Endometrium (tissue), 2 donors: ENCODE data around the gene TLX1.

Source experiments
- FAIRE-seq: peaks from 2 replicates; lab custom pipeline; 2012; peaks lifted over from hg19 to GRCh38; lab: Jason Lieb, UNC
- donor health status: control.
- donor health status: control.

TLX1 gene

DNA sequence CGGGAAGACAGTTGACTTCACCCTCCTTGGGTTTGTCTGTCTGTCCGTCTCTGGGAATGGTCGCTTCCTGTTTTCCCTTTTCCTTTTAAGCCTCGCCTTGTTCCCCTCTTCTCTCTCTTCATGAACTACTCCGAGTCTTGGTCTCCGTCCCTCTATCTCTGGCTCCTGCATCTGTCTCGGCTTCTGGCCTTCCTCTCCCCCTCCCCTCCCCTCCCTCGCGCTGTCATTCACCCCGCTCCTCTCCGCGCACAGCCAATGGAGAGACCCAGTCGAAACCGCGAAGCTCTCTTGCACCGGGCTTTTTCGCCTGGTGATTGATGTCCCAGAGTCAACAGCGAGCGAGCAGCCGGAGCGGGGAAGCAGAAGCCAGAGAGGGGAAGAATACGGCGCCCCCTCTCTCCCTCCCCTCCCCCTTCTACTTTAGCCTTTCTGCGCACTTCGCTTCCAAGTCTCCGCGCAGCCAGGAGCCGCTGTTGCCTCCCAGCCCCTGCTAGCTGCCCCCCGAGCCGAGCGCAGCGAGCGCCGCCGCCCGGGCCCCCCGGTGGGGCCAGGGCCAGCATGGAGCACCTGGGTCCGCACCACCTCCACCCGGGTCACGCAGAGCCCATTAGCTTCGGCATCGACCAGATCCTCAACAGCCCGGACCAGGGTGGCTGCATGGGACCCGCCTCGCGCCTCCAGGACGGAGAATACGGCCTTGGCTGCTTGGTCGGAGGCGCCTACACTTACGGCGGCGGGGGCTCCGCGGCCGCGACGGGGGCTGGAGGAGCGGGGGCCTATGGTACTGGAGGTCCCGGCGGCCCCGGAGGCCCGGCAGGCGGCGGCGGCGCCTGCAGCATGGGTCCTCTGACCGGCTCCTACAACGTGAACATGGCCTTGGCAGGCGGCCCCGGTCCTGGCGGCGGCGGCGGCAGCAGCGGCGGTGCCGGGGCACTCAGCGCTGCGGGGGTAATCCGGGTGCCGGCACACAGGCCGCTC lies at the start of gene TLX1:
Gene TLX1 (plus strand): TSS at position 317 of the 978 bp plus-strand sequence. CDS start 242 bp downstream, at position 559.
- no peak for FAIRE-seq

DNA sequence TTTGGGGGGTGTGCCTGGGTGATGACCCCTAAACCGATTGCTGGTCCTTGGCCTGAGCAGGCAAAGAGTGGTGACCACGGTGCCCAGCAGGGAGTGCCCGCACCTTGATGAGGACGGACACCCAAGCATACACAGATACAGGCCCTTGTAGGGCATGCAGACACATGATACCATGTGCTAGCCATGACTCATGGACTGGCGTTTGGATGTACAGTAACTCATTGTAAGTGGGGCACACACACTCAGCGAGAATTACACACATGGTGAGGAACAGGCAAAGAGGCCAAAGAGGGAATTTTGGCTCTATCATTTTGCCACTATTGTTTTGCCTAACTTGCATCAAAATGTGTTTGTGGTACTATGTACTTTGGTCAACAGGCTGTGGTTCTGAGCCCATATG lies 45.3 kb upstream of the TLX1 start:
- FAIRE-seq, result no peak

DNA sequence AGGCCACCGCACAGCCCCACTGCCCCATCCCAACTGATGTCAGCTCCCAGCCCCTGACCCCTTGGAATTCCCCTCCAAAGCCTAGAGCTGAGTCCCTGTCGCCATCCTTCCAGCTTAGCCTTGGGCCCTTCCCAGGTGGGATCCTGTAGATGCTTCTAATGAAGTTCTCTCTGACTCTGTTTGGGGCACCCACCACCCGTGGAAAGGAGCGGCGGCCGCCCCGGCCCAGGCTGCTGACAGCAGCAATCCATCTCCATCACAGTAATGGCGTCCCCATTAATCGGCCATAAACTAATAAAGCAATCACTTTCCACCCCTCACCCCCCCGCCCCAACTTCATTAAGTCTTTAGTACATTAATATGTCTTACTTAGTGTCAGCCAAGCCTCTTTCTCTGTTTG lies 43.7 kb upstream of the TLX1 start:
- no peak for FAIRE-seq

DNA sequence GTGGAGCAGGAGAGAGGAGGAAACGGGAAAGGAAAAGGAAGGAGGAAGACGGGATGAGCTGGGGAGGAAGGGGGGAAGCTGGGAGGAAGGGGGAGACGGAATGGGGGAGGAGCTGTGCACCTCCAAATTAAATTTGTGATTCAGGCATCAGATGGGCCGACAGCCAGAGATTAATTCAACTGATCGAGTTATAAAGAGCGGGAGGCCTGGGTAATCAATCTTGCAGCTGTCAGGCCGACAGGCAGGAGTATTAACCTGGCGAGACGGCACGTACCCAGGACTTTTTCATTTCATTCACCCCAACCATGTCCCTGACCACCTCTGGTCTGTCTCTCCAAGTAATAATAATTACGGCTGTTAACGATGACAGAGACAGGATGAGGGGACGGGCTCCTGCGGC lies 43.1 kb upstream of the TLX1 start:
- FAIRE-seq, result no peak

DNA sequence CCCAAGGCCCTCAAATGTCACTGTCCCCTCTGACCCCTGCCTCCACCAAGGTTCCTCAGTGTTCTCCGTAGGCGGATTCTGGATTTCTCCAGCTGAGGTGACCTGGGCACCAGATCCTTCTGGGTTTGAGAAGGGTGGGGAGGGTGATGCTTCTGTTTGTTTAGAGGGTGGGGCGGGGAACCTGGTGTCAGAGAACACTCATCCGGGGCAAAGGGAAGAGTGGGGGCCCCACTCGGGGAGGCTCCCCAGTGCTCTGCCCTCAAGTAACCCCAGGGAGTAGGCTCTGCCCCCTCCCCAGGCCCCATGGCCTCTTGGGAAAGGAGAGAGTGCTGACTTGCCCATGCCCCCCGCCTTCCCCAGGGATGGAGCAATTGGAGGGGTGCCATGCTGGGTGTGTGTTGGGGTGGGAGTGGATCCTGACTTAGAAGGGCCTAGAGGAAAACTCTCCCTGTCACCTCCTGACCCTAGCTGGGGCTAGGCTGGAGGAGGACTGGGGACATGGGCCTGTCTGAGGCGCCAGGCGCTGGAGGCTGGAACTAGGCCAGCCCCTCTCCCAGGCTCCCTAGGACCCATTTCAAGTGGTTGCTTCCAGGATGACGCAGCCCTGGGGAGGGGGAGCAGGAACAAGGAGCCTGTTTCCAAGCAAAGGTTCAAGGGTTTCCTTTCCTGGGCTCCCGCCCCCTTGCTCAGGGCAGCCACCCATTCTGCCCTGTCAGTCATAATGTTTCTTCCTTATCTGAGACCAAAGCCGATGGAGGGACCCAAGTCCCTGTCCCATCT lies 41.4 kb upstream of the TLX1 start:
- FAIRE-seq, result no peak

DNA sequence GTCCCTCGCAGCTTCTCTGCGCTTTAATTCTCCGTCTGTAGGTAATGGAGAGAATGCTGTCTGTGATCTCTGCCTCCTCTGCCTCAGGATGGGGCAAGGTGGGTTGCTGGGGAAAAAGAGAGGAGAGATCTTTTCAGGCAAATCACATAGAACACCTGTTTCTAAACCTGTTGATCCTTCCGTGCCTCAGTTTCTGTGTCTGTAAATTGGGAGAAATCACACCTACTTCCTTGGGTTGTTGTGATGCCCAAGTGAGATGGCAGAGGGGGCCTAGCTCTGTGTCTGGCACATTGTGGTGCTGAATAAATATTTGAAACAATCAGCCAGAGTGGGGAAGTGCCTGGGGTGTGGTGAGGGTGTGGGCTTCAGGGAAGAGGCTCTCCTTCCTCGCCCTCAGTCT lies 40.5 kb upstream of the TLX1 start:
- no peak for FAIRE-seq

DNA sequence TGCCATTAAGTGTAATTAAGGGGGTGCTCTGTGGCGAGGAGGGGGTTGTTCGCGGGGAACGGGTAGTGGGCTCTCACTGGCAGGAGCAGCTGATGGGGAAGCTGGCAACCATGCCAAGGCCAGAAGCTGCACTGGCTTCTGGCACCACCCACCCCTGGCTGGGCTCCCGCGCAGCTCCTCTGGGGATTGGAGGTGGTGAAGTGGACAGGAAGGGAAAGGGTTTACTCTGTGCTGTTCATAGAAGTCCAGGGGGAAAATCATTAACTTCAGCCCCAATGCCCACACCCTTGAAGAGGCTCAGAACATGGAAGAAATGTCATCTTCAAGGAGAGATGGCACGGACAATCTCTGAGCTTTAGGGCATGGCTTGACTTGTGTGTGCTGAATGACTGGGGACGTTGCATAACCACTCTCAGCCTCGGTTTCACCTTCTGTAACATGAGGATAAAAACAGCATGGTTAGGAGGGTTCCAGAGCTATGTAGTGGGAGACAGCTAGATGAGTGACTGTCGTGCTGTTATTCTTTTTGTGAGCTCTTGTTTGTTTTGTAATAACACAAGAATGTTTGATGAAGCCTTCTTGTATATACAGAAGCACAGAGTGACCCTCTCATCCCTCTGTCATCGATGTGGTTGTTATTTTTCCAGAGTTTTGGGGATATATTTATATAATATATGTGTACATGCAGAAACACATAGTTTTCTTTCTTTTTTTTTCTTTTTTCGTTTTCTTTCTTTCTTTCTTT lies 39.4 kb upstream of the TLX1 start:
- FAIRE-seq, result no peak

DNA sequence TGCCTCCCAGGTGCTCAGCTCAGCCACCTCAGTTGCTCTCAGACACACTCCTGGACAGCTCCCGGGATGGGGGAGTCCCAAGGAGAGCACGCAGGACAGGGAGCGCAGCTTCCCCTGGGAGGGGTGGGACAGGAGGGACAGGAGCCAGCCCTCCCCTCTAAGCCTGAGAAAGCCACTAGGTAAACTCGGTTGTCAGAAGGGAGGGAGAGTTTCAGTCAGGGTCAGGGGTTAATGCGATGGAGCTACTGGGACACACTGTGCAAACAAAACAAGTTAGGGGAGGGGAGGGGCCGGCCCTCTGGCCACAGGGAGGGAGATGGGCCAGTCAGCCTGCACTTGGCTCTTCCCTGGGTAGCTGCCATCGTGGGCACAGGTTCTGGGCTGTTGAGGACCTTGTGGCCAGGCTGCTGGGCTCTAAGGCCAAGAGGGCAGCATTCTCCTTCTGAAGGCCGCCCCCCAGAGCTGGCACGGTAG lies 38.2 kb upstream of the TLX1 start:
- FAIRE-seq, result no peak

DNA sequence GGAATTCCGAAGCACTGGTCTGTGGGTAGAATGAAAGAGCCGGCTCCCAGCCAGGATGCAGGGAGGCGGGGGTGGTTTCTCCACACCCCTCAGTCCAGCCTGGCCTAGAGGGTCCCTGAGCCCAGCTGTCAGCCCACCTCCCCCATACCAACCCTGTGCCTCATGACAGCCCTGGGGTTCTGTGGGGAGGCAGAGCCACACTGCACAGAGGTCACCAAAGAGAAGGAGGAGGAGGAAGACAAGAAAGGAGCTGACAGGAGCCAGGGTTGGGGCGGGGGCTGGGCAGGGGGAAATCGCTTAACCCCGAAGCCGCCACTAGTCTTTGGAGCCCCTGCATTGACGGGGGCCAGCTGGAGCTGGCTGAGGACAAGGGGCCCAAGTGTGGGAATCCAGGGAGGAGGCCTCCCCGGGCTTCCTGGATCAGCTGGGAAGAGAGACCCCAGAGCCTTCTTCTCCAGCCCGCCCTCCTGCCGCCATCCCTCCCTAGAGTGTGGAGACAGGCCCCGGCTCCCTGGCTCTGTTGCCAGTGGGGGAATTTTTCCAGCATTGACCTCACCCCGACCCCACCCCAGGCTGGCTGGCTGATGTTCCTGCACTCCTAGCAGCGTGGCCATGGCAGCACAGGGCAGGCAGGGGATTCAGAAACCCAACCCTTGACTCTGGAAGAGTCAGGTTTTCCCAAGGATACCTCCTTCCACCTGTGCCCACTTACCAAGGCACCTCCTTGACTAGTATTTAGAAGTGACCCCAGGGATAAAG lies 36.8 kb upstream of the TLX1 start:
- no peak for FAIRE-seq

DNA sequence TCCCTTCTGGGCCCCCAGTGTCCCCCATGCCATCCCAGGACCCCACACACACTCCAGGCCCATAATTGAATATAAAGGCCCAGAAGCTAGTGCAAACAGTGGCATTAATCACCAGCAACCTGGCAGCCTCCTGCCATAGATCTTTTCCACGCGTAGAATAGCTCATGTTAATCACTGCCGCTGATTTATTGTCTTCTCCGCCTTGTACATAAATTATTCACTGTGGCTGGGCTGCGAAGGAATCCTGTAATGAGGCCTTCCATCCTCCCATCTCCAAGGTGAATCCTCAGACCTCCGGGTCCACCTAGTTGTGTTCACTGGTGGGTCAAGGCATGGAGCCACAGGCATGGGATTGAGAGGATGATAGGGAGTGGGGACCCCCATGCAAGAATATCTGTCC lies 36.1 kb upstream of the TLX1 start:
- FAIRE-seq, result no peak

DNA sequence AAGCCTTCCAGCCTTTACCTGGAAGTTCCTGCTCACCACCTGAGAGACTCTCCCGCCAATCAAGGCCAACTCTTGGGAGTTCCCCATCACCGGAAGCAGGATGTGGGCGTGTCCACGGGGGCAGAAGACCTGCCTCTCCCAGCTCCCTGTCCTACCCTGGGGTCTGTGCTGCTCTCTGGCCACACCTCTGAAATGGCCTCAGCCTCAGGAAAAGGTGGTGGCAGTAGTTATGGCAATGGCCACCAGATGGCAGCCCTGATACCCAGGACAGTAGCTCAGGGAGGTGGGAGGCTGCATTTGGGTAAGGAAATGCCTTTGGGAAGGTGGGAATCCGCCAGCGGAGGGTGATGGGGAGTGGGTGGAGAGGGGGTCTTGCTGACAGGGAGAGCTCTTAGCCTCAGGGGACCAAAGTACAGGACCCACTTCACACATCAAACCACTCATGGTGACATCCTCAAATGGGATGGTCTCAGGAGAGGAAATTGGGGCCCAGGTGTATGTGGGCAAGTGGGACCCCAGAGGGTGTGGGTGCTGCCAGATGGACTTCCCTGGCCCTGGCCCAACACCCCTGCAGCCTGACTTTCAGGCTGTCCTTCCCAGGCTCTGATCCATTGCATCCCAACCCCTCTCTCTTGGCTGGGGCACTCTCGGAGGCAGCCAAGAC lies 35.4 kb upstream of the TLX1 start:
- no peak for FAIRE-seq

DNA sequence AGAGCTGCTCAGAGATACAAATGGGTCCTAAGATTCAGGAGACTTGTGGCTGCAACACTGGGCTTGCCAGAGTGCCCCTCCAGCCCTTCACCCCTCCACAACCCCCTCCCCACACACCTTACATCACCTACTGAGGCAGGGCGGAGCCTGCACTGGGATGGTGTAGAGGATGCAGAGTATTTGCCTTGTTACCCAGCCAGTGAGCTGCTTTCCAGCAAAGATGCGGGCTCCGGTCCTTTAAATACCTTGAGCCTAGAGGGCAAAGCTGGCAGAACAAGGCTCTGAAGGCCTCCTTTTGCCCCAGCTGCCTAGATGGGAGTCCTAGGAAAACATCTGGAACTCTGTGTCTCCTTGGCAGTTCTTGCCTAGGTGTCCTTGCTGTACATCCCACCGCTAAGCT lies 34.7 kb upstream of the TLX1 start:
- no peak for FAIRE-seq

DNA sequence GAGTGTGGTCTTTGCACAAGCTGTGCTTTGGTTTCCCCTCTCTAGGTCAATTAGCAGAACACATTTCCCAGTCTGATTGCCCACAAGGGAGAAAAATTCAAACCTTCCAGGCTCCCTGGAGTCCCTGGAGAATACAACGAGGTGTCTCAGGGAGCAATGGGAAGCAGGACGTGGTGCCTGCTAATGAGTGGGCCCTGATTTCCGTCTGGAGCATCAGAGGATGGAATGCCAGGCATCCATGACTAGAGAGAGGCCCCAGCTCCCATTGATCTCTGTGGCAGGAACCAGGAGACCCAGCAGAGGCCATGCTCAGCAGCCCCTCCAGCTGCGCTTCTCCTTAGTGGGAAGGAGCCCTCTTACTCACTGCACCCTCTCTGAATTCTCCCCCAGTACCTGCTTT lies 33.2 kb upstream of the TLX1 start:
- FAIRE-seq, result no peak

DNA sequence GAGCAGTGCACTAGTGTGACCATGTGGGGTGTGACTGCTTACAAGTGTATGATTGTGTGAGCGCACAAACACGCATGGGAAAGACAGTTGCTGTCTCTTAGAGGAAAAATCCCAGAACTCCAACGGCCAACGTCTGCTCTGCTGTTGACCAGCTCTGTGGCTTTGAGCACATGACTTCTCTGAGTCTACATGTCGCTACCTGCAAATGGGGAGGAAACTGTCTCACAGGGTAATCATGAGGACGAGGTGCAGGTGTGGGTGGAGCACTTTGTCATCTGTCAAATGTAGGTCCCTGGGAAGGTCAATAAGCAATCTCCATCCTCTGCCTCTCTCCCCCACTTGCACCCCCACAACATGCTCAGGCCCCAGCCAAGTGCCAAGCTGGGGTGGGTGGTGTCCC lies 31.2 kb upstream of the TLX1 start:
- no peak for FAIRE-seq

DNA sequence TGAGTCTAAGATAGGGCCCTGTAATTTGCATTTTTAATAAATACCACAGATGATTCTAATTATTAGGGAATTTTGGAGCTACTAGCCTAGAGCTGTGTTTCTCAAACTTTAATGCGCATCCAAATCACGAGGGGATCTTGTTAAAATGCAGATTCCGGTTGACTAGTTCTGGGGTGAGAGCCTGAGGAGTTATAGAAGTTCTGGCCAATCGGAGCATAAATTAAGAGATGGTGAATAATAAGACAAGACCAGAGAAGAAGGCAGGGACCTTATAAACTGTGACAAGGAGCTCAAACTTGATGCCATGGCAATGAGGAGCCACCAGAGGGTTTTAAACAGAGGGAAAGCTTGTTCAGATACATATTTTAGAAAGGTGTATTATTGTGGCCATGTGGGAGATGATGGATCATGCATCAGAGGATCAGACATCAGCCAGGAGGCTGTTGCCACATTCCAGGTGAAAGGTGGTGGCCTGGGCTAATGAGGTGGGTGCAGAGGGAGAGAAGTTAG lies 29.7 kb upstream of the TLX1 start:
- FAIRE-seq, result no peak

DNA sequence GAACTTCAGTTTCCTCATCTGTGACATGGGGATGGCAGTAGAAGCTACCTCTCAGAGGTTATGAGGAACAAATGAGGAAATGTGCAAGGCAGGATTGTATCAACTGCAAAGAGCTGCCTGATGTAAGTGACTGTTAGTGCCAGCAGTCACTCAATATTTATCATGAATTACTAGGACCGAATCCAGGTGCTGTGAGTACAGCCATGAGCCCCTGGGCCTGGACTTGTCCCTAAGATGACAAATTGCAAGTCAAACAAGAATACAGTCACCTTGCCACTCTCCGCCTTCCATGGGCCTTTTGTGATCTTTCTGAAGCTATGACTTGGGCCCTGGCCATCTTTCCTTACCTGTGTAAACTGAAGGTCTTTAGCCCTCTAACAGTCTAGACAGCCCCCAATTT lies 27.7 kb upstream of the TLX1 start:
- no peak for FAIRE-seq

DNA sequence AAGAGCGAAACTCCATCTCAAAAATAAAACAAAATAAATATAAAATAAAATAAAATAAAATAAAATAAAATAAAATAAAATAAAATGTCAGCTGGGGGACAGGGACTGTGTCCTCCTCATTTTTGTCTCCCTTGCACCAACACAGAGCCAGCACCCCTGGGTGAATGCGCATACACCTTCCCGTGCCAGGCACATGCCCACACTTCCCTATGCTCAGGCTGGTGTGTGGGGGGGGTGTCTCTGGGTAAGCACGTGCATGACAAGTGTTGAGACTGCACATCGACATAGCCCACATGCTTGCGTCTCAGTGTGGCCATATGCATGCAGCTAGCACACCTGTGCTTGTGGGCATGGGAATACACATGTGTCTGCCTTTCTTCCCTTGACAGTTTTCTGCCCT lies 24.7 kb upstream of the TLX1 start:
- no peak for FAIRE-seq

DNA sequence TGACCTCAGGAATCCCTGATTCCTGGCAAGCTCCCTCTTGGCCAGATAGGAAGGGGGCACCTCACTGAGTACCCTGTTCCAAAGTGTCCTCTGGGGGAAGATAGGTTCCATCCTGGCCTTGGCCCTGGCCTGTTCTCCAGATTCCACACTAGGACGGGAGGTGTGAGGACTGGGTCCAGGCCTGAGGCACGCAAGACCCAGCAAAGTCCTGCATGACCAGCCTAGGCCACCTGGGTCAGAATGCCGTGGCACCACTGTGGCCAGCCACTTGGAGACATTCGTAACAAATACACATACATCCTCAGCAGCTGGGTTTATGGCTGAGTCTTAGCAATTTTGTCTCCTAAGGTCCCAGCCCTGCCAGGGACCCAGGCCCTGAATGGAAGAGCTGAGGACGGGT lies 23.3 kb upstream of the TLX1 start:
- FAIRE-seq, result no peak

DNA sequence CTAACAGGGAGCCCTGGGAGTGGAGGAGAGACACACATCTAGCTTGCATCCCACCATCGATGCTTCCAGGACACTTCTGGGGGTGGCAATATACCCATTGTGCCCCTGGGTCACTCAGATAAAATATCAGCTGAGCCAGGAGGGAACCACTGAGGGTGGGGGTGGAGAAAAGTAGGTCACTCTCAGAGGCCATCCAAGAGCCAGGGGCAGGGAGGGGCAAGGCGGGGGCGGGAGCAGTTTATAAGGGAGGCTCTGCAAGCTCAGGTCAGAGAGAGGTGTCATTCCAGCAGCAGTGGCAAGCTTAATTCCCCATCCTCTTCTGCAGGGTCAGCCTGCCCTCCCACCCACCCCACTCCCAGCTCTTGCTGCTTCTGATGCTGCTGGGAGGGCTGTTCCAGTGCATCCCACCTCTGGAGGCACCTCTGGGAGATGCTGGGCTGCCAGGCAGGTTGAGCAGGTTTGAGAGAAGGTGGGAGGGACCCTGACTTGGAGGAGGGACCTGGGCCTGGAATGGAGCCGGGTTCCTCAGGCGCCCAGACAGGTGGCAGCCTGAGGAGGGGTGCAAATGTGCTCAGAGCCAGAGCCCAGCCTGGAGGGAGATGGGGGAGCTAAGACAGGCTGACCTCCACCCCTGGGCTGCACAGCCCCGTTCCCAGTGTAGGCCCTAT lies 20.1 kb upstream of the TLX1 start:
- FAIRE-seq, result no peak

DNA sequence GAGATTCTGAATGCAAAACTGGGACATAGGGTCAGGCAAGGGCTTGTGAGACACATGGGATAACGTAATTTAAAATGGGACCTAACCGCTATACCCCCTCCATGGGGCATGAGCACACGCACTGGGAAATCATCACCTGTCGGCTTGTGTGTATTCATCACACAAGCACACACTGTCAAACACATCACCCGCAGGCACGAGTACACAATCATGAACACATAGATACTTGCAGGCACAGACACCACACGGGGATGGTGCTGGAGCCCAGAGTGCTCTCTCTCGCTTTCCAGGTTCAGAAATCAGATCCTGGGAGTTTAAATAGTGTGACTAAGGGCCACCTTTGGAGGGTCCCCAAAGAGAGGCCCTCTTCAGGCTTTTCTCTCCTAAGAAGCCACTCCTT lies 19.6 kb upstream of the TLX1 start:
- FAIRE-seq, result no peak
